Karpas-422 (cell line): Measurements from ENCODE around the gene BPGM. TPM values are rescaled to one million over a fixed set of nuclear protein-coding genes. Genes with fewer than 3 reads are reported as not detected.

Source experiments
- DNase-seq: peaks from one replicate; pipeline ENCODE4 v3.0.0-alpha.2; 2015
- H2AFZ ChIP-seq: fragments of 200-600 bp; sonication (generic); 2 replicates; pipeline ENCODE4 v1.6.1; 2014; ENCODE audit warnings: antibody characterized with exemption, low read length, mixed read lengths
- H3K27ac ChIP-seq: fragments of 200-600 bp; sonication (generic); 2 replicates; pipeline ENCODE4 v1.5.1; 2014; ENCODE audit warnings: mild to moderate bottlenecking, low read length, moderate library complexity
- H3K27me3 ChIP-seq: fragments of 200-600 bp; sonication (generic); 2 replicates; pipeline ENCODE4 v1.6.1; 2014; ENCODE audit warnings: low read length, mixed read lengths
- H3K36me3 ChIP-seq: fragments of 200-600 bp; sonication (generic); 2 replicates; pipeline ENCODE4 v1.6.1; 2014; ENCODE audit warnings: low read length, mixed read lengths; ENCODE audit not compliant: insufficient read depth
- H3K4me1 ChIP-seq: fragments of 200-600 bp; sonication (generic); 2 replicates; pipeline ENCODE4 v1.6.1; 2014; ENCODE audit warnings: mild to moderate bottlenecking, low read length, mixed read lengths
- H3K4me2 ChIP-seq: fragments of 200-600 bp; sonication (generic); 2 replicates; pipeline ENCODE4 v1.6.1; 2014; ENCODE audit warnings: low read length, low read depth, mild to moderate bottlenecking; ENCODE audit not compliant: poor library complexity, severe bottlenecking
- H3K4me3 ChIP-seq: fragments of 200-600 bp; sonication (generic); 2 replicates; pipeline ENCODE4 v1.5.1; 2014; ENCODE audit warnings: mild to moderate bottlenecking, antibody characterized with exemption, low read length, mixed read lengths
- H3K79me2 ChIP-seq: fragments of 200-600 bp; sonication (generic); 2 replicates; pipeline ENCODE4 v1.6.1; 2014; ENCODE audit warnings: mild to moderate bottlenecking, low read length, mixed read lengths
- H3K9ac ChIP-seq: fragments of 200-600 bp; sonication (generic); 2 replicates; pipeline ENCODE4 v1.6.0; 2014; ENCODE audit warnings: low read length
- H3K9me2 ChIP-seq: fragments of 200-600 bp; sonication (generic), shearing (Covaris generic); replicated peaks from 2 replicates; pipeline ENCODE4 v1.6.0; 2014; ENCODE audit warnings: mild to moderate bottlenecking, low read length, moderate library complexity; ENCODE audit not compliant: insufficient read depth
- H3K9me3 ChIP-seq: fragments of 300-700, 200-600 bp; sonication (generic); 2 replicates; pipeline ENCODE4 v1.6.1; 2014; ENCODE audit warnings: low read length, mixed read lengths
- H4K20me1 ChIP-seq: fragments of 200-600 bp; sonication (generic); 2 replicates; pipeline ENCODE4 v1.6.1; 2014; ENCODE audit warnings: mild to moderate bottlenecking, antibody characterized with exemption, low read length, low read depth; ENCODE audit not compliant: insufficient read depth
- total RNA-seq: library from RNA; depleted of rRNA; stranded (reverse); fragments of >200 nt; shearing (Covaris generic); gene quantifications from 2 replicates; pipeline ENCODE4 v1.2.3, GENCODE V29; 2014; ENCODE audit warnings: low replicate concordance; rRNA removed

Gene BPGM
- 4.2 and 11.1 TPM in 2 replicates for total RNA-seq

DNA sequence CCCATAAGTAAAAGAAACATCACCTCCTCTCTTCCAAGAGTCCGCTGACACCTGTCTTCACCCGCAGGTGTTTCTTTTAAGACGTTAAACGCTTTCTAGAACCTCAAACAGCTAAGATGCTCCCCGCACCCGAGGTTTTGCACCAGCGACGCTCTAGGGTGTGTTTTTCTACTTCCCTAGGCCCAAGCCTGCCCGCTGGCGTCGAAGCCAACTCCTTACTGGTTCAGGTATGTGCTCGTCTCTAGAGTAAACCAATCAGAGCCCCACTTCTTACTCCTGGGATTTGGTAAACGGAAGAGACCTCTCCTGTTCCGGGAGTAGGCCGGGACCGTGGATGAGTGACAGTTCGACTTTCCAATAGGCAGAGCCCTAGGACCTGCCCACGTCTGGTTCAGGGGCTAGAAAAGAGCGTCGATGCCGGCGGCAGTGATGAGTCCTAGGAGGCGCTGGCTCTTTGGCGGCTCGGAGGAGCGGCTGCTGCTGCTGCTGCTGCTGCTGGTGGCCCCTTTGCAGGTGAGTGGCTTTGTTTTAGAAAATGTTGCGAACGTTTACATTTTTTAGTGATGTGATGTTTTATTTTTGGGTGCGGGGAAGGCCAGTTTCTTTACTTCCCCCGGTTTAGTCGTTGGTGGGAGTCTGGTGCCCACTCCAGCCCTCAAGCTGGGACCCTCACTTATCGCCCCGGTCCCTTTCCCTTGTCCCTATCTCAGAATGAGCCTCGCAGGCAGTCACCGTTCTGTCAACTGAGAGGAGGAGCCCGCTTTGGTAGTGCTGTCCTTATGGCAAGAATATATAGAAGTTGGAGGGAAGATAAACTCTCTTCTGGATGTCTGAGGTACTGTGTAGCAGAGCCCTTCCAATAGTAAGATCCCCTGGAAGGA, at the start of gene BPGM:
Gene BPGM (plus strand): TSS at position 429 of the 881 bp plus-strand sequence. CDS start 14,655 bp downstream, outside the sequence.
- Histone ChIP-seq H4K20me1 (peaks cover 3% of the 10 kb centered on the region; the same call in 1 of the 2 replicates), H3K4me3 (peak within 1 kb of the TSS; percentile 75), H3K27ac (peak within 1 kb of the TSS; percentile 55), H3K79me2 (no peaks in the 10 kb centered on the region), H3K9me3 (no peaks in the 10 kb centered on the region), H3K36me3 (no peaks in the 10 kb centered on the region), H2AFZ (peak within 1 kb of the TSS; percentile 94), H3K9me2 (no peaks in the 10 kb centered on the region), H3K27me3 (no peaks in the 10 kb centered on the region), H3K9ac (peak within 1 kb of the TSS; percentile 81), H3K4me2 (peak within 1 kb of the TSS; percentile 91), H3K4me1 (peaks cover 48% of the 10 kb centered on the region)
- peak; percentile 100 for DNase-seq

DNA sequence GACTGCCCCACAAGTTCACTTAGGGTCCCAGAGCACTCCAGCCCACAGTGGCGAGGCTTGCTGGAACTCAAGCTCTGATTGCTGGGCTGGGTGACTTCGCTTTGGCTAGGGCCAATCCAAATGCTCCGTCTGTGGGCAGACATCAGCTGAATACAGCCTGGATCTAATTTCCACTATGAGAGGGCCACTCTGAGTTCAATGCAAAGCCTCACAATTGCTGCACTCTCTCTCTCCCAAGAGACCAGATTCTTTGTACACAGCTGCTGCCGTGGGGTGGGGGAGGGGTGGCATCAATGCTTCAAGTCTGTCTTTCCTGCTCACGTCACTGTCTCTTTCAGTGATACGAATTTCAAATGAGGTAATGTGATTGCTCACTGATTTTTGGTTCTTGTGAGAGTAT, 47.3 kb upstream of the BPGM start:
- DNase-seq, result no peak
- no peaks in the 10 kb centered on the region for H3K79me2 ChIP-seq
- H2AFZ ChIP-seq, result no peak overlapping the region
- H3K4me3 ChIP-seq, result no peak overlapping the region
- no peaks in the 10 kb centered on the region for H3K9me2 ChIP-seq
- no peaks in the 10 kb centered on the region for H3K27me3 ChIP-seq
- peaks cover 5% of the 10 kb centered on the region for H3K4me1 ChIP-seq
- H4K20me1 ChIP-seq, result no peaks in the 10 kb centered on the region
- H3K4me2 ChIP-seq, result no peak overlapping the region
- no peak overlapping the region for H3K9ac ChIP-seq
- H3K27ac ChIP-seq, result no peak overlapping the region
- H3K36me3 ChIP-seq, result no peaks in the 10 kb centered on the region
- no peaks in the 10 kb centered on the region for H3K9me3 ChIP-seq

DNA sequence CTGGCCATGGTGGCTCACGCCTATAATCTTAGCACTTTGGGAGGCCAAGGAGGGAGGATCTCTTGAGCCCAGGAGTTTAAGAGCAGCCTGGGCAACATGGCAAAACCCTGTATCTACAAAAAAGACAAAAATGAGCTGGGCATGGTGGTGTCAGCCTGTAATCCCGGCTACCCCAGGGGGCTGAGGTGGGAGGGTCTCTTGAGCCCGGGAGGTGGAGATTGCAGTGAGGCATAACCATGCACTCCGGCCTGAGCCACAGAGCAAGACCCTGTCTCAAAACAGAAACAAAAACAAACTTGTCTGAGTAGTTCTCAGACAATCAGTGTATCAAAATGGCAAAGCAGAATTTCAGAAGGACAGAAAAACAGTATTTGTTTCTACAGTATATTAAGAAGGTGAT, 45.2 kb upstream of the BPGM start:
- Histone ChIP-seq H3K4me1 (peaks cover 5% of the 10 kb centered on the region), H3K9me2 (no peaks in the 10 kb centered on the region), H3K9ac (no peak overlapping the region), H3K27ac (no peak overlapping the region), H3K27me3 (no peaks in the 10 kb centered on the region), H3K79me2 (no peaks in the 10 kb centered on the region), H4K20me1 (no peaks in the 10 kb centered on the region), H2AFZ (no peak overlapping the region), H3K4me3 (no peak overlapping the region), H3K9me3 (no peaks in the 10 kb centered on the region), H3K4me2 (no peak overlapping the region), H3K36me3 (no peaks in the 10 kb centered on the region)
- no peak for DNase-seq

DNA sequence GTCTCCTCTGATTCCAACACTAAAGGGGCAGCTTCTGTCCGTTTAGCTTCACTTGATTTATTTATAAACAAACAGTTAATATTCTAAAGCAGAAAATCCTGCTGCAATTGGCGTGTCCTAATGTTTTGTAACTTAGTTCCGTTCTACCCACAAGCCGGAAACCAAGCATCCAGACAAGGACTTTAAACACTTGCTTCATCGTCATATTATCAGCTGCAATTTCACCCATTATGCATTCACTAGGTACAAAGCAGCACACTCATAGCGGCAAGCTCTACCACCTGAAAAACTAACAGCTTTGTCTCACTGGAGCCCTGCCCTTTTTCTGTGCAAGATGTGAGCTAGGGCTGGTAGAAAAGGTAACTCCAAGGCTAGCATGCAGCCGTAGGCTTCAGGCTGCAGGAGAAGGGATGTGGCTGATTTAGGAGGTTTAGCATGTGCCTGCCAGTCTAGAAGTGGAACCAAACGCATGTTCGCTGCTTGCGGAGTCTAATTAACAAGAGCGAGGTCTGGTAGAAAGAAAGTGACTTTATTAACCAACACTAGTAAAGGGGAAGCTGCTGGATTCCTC, 43.7 kb upstream of the BPGM start:
- no peak overlapping the region for H3K4me3 ChIP-seq
- no peaks in the 10 kb centered on the region for H3K36me3 ChIP-seq
- H2AFZ ChIP-seq, result no peak overlapping the region

DNA sequence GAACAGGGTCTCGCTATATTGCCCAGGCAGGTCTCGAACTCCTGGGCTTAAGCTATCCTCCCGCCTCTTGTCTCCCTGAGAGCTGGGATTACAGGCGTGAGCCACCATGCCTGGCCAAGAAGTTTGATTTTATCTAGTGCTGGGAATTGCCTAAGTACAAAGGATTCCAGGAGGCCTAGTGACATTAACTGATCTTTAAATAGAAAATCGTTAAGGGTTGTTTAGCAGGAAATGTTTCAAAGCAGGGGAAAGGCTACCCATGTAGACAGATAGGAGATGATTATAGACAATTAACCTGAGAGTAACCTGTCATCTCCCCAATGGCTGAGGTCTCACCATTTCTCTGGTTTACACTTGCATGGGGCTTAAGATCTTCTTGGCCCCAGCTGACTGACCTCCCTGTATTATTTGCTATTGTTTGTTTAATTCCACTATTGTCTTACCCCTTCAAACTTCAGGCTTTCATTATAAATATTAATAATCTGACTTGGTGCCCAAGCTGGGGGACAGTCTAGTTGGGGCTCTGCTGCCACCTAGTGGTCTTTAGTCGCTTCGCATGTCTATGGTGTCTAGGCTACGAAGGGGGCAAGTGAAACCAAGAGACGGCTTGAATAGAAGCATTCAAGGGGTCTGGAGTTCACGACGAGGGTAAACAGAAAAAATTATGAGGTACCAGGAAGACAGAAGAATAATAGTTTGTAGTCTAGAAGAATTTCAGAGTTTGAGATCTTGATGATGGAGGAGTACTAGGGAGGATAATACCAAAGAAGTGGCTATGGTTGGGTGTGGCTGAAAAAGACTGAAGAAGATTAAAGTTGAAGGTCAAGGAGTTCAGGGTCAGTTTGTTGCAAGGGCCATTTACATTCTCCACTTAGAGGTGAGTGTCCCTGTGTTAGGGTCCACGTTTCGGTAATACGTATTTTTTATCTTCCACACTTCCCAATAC, 40.4 kb upstream of the BPGM start:
- Histone ChIP-seq H3K4me2 (no peak overlapping the region), H3K79me2 (no peaks in the 10 kb centered on the region), H3K36me3 (no peaks in the 10 kb centered on the region), H3K9me2 (no peaks in the 10 kb centered on the region), H3K9me3 (no peaks in the 10 kb centered on the region), H3K27me3 (no peaks in the 10 kb centered on the region), H4K20me1 (no peaks in the 10 kb centered on the region), H3K27ac (no peak overlapping the region), H3K4me1 (no peaks in the 10 kb centered on the region), H3K9ac (no peak overlapping the region), H2AFZ (no peak overlapping the region), H3K4me3 (no peak overlapping the region)
- peak; percentile 87 for DNase-seq

More for the DNA sequence above, 43.7 kb upstream of the BPGM start:
- H3K9me3 ChIP-seq, result no peaks in the 10 kb centered on the region
- no peaks in the 10 kb centered on the region for H3K9me2 ChIP-seq
- DNase-seq, result no peak
- peaks cover under 1% of the 10 kb centered on the region; the same call in 1 of the 2 replicates for H3K4me1 ChIP-seq
- H3K27me3 ChIP-seq, result no peaks in the 10 kb centered on the region
- H3K27ac ChIP-seq, result no peak overlapping the region
- H4K20me1 ChIP-seq, result no peaks in the 10 kb centered on the region
- no peaks in the 10 kb centered on the region for H3K79me2 ChIP-seq
- no peak overlapping the region for H3K9ac ChIP-seq
- no peak overlapping the region for H3K4me2 ChIP-seq

DNA sequence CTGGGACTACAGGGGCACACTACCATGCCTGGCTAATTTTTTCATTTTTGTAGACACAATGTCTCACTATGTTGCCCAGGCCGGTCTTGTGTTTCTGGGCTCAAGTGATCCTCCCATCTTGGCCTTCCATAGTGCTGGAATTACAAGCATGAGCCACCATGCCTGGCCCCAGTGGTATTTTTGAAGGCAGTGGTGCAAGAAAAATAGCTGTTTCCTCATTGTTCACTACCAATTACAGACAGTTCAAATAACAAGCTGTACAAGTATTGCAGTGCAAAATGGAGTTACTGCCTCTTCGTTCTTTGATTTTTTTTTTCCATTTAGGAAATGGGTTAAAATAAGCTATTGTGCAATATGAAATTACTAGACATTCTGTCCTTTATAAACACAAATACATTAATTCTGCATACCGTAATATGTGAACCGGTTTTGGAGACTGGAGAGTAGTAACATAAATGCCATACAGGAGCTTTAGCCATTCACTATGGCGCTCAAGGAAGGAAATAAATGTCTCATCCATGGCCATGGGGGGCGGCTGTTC, 35.0 kb upstream of the BPGM start:
- Histone ChIP-seq H3K79me2 (no peaks in the 10 kb centered on the region), H3K9me3 (no peaks in the 10 kb centered on the region), H3K4me1 (no peaks in the 10 kb centered on the region), H3K4me3 (no peak overlapping the region), H3K9ac (no peak overlapping the region), H3K27ac (no peak overlapping the region), H3K9me2 (no peaks in the 10 kb centered on the region), H3K4me2 (no peak overlapping the region), H3K36me3 (no peaks in the 10 kb centered on the region), H4K20me1 (no peaks in the 10 kb centered on the region), H3K27me3 (no peaks in the 10 kb centered on the region), H2AFZ (no peak overlapping the region)
- no peak for DNase-seq

DNA sequence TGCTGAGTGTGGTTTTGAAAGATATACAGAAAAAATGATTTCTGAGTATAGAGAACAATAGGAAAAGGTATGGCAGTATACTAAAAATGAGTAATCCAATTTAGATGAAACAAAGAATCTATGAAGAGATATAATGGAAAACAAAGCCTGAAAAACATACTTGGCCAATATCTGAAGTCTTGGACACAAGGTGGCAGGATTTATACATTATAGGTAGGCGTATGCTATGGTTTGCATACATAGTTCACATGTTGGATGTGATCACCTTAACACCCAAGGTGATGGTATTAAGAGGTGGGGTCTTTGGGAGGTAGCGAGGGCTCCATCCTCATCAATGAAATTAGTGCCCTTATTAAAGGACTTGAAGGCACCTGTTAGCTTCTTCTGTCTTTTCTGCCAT, 34.5 kb upstream of the BPGM start:
- Histone ChIP-seq H3K27ac (no peak overlapping the region), H3K4me2 (no peak overlapping the region), H3K4me3 (no peak overlapping the region), H4K20me1 (no peaks in the 10 kb centered on the region), H3K27me3 (no peaks in the 10 kb centered on the region), H3K9me2 (no peaks in the 10 kb centered on the region), H3K9me3 (no peaks in the 10 kb centered on the region), H2AFZ (no peak overlapping the region), H3K36me3 (no peaks in the 10 kb centered on the region), H3K79me2 (no peaks in the 10 kb centered on the region), H3K4me1 (no peaks in the 10 kb centered on the region), H3K9ac (no peak overlapping the region)
- DNase-seq, result no peak
